Mesenchymal stem cell (in vitro differentiated cells and primary cell): ENCODE data around the gene GLB1L3.

Experiments
- DNase-seq: peaks from one replicate; pipeline ENCODE4 v3.0.0-alpha.2; 2013
- H2AFZ ChIP-seq: one replicate; pipeline ENCODE4 v1.6.1; 2013; ENCODE audit warnings: low read depth, mild to moderate bottlenecking, control low read depth, inconsistent platforms, low read length, moderate library complexity
- H2AK5ac ChIP-seq: 2 replicates; pipeline ENCODE4 v1.6.1; 2013; ENCODE audit warnings: low read length, moderate library complexity, mild to moderate bottlenecking, inconsistent platforms; ENCODE audit not compliant: severe bottlenecking
- H2BK120ac ChIP-seq: one replicate; pipeline ENCODE4 v1.6.1; 2013; ENCODE audit warnings: low read depth, mild to moderate bottlenecking, inconsistent platforms, low read length, moderate library complexity
- H2BK12ac ChIP-seq, 2 experiments: one replicate each; pipeline ENCODE4 v1.6.1; 2013; ENCODE audit warnings: inconsistent platforms in 2 of 2, low read length in 2 of 2, mild to moderate bottlenecking in 2 of 2, moderate library complexity in 2 of 2, control low read depth in 1 of 2
- H2BK15ac ChIP-seq: one replicate; pipeline ENCODE4 v1.6.1; 2013; ENCODE audit warnings: mild to moderate bottlenecking, low read depth, inconsistent platforms; ENCODE audit not compliant: poor library complexity, severe bottlenecking
- H2BK5ac ChIP-seq: 2 replicates; pipeline ENCODE4 v1.6.1; 2013; ENCODE audit warnings: low read depth, mild to moderate bottlenecking, low read length, control low read depth, inconsistent platforms; ENCODE audit not compliant: poor library complexity, severe bottlenecking
- H3K14ac ChIP-seq, 2 experiments: one replicate each; pipeline ENCODE4 v1.6.1; 2013; ENCODE audit warnings: inconsistent platforms in 2 of 2, low read length in 2 of 2, control low read depth in 1 of 2, mild to moderate bottlenecking in 1 of 2, moderate library complexity in 1 of 2
- H3K18ac ChIP-seq, 2 experiments: one replicate each; pipeline ENCODE4 v1.6.1; 2013; ENCODE audit warnings: inconsistent platforms in 2 of 2, low read length in 2 of 2, control low read depth in 1 of 2, low read depth in 1 of 2, mild to moderate bottlenecking in 1 of 2
- H3K23ac ChIP-seq, 2 experiments: one replicate each; pipeline ENCODE4 v1.6.1; 2013; ENCODE audit warnings: inconsistent platforms in 2 of 2, low read length in 2 of 2, mild to moderate bottlenecking in 2 of 2, moderate library complexity in 2 of 2, control low read depth in 1 of 2
- H3K27ac ChIP-seq: 2 replicates; pipeline ENCODE4 v1.5.1; 2013; ENCODE audit warnings: mild to moderate bottlenecking, moderate library complexity, low read length, control low read depth, inconsistent platforms; ENCODE audit not compliant: poor library complexity, severe bottlenecking
- H3K27me3 ChIP-seq, 2 experiments: 2 replicates each; pipeline versions ENCODE4 v1.6.1 to v1.7.0; 2013; ENCODE audit warnings: low read length in 2 of 2, mild to moderate bottlenecking in 2 of 2, moderate library complexity in 2 of 2, control low read depth in 1 of 2, inconsistent platforms in 1 of 2; ENCODE audit not compliant: control insufficient read depth in 1 of 2, insufficient read depth in 1 of 2
- H3K36me3 ChIP-seq, 2 experiments: 2 replicates each; pipeline versions ENCODE4 v1.6.1 to v1.7.0; 2013; ENCODE audit warnings: low read length in 2 of 2, control low read depth in 1 of 2, inconsistent platforms in 1 of 2, low read depth in 1 of 2, mild to moderate bottlenecking in 1 of 2; ENCODE audit not compliant: insufficient read depth in 2 of 2, control insufficient read depth in 1 of 2
- H3K4ac ChIP-seq, 2 experiments: one replicate each; pipeline ENCODE4 v1.6.1; 2013; ENCODE audit warnings: inconsistent platforms in 2 of 2, low read length in 2 of 2, mild to moderate bottlenecking in 2 of 2, moderate library complexity in 2 of 2, control low read depth in 1 of 2, low read depth in 1 of 2
- H3K4me1 ChIP-seq: 2 replicates; pipeline ENCODE4 v1.6.1; 2013; ENCODE audit warnings: low read depth, low read length, control low read depth; ENCODE audit not compliant: control insufficient read depth, insufficient read depth
- H3K4me2 ChIP-seq: 2 replicates; pipeline ENCODE4 v1.6.1; 2013; ENCODE audit warnings: low read length, mild to moderate bottlenecking, inconsistent platforms; ENCODE audit not compliant: poor library complexity, severe bottlenecking
- H3K4me3 ChIP-seq, 2 experiments: 2 replicates each; pipeline versions ENCODE4 v1.5.1 to v1.7.0; 2013; ENCODE audit warnings: low read length in 2 of 2, mild to moderate bottlenecking in 2 of 2, control low read depth in 1 of 2, low read depth in 1 of 2; ENCODE audit not compliant: insufficient read depth in 1 of 2
- H3K79me1 ChIP-seq: replicated peaks from 2 replicates; pipeline ENCODE4 v1.6.1; 2013; ENCODE audit warnings: mild to moderate bottlenecking, control low read depth, low read length, inconsistent platforms; ENCODE audit not compliant: poor library complexity, severe bottlenecking
- H3K9ac ChIP-seq: 2 replicates; pipeline ENCODE4 v1.7.0; 2013; ENCODE audit warnings: mild to moderate bottlenecking, low read length, moderate library complexity
- H3K9me3 ChIP-seq: 2 replicates; pipeline ENCODE4 v1.7.0; 2013; ENCODE audit warnings: mild to moderate bottlenecking, low read length; ENCODE audit not compliant: control insufficient read depth
- H4K8ac ChIP-seq: one replicate; pipeline ENCODE4 v1.6.1; 2013; ENCODE audit warnings: inconsistent platforms, mild to moderate bottlenecking, low read length, moderate library complexity
- H4K91ac ChIP-seq: one replicate; pipeline ENCODE4 v1.6.1; 2013; ENCODE audit warnings: mild to moderate bottlenecking, low read length, inconsistent platforms
- WGBS: methylation state at CpG from one replicate; pipeline ENCODE4 v1.1.7; 2013; ENCODE audit warnings: mixed read lengths; 5-methylcytosine and 5-hydroxymethylcytosine counted together

The GLB1L3 gene

GRCh38 chr11:134340354-134340964 is 64.3 kb downstream of the GLB1L3 start:
- H2AK5ac ChIP-seq = no peak overlapping the region
- no peak overlapping the region for H2BK15ac ChIP-seq
- peaks cover 0 to 8% of the 10 kb centered on the region in 2 experiments for H3K27me3 ChIP-seq
- no peak overlapping the region for H3K4ac ChIP-seq
- H2BK5ac ChIP-seq = no peak overlapping the region
- no peaks in the 10 kb centered on the region for H3K36me3 ChIP-seq
- H3K4me3 ChIP-seq = no peak overlapping the region
- no peaks in the 10 kb centered on the region for H3K9me3 ChIP-seq
- no peak overlapping the region for H3K27ac ChIP-seq
- no peaks in the 10 kb centered on the region for H3K79me1 ChIP-seq
- H3K4me1 ChIP-seq = no peaks in the 10 kb centered on the region
- H2BK120ac ChIP-seq = no peak overlapping the region
- H2AFZ ChIP-seq = no peak overlapping the region
- no peak overlapping the region for H3K23ac ChIP-seq
- WGBS = 94% methylated on average over 10 of the region's 11 CpGs
- no peak overlapping the region for H3K4me2 ChIP-seq
- H3K9ac ChIP-seq = no peak overlapping the region
- no peak overlapping the region for H3K18ac ChIP-seq
- H3K14ac ChIP-seq = no peak overlapping the region
- no peak overlapping the region for H4K91ac ChIP-seq
- DNase-seq = no peak
- H2BK12ac ChIP-seq = no peak overlapping the region
- no peak overlapping the region for H4K8ac ChIP-seq

- no peak overlapping the region for H3K18ac ChIP-seq
- no peak overlapping the region for H3K4me2 ChIP-seq
- H2BK12ac ChIP-seq = no peak overlapping the region
- H3K4me1 ChIP-seq = no peaks in the 10 kb centered on the region
- H3K9me3 ChIP-seq = no peaks in the 10 kb centered on the region
- H2AFZ ChIP-seq = no peak overlapping the region
- no peak overlapping the region for H3K4ac ChIP-seq
- WGBS = 86% methylated on average over 51 of the region's 68 CpGs
- H3K79me1 ChIP-seq = no peaks in the 10 kb centered on the region
- no peak overlapping the region for H2BK15ac ChIP-seq
- H4K8ac ChIP-seq = no peak overlapping the region
- H3K9ac ChIP-seq = no peak overlapping the region
- H2AK5ac ChIP-seq = no peak overlapping the region
- H3K27ac ChIP-seq = no peak overlapping the region
- H3K23ac ChIP-seq = no peak overlapping the region
- no peak overlapping the region for H2BK120ac ChIP-seq
- H3K4me3 ChIP-seq = no peak overlapping the region
- no peak overlapping the region for H3K14ac ChIP-seq
- H3K27me3 ChIP-seq = peaks cover 0 to 9% of the 10 kb centered on the region in 2 experiments
- H3K36me3 ChIP-seq = no peaks in the 10 kb centered on the region
- no peak overlapping the region for H2BK5ac ChIP-seq
- DNase-seq = no peak
- no peak overlapping the region for H4K91ac ChIP-seq
Measured at GRCh38 chr11:134341805-134342571, 65.8 kb downstream of the GLB1L3 start.

DNA sequence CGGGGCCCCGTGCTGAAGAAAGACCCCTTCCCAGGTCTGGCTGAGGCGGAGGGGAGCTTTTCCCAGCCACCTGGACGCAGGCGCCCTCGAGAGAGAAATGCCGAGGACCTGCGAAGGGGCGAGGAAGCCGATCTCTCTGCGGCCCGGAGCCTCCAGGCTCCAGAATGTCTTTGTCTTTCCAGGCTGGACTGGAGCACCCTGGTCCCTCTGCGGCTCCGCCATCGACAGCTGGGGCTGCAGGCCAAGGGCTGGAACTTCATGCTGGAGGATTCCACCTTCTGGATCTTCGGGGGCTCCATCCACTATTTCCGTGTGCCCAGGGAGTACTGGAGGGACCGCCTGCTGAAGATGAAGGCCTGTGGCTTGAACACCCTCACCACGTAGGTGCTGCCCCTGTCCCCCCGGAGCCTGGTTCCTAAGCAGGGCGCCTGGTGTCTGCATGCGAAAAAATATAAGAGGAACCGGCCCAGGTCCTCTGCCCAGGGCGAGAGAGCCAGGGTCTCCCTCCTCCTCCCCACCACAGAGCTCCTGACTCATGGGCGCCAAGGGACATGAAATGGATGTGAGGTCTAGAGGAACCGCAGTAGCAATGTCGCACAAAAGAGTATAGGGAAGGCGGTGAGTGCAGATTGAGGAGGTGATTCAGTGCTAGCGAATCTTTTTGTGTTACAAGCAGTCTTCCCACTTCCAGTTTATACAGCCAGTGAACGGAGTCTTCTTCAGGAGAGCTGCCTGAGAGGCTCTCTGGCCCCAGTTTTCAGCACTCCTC is 66.6 kb downstream of the GLB1L3 start:
- H3K23ac ChIP-seq = no peak overlapping the region

DNA sequence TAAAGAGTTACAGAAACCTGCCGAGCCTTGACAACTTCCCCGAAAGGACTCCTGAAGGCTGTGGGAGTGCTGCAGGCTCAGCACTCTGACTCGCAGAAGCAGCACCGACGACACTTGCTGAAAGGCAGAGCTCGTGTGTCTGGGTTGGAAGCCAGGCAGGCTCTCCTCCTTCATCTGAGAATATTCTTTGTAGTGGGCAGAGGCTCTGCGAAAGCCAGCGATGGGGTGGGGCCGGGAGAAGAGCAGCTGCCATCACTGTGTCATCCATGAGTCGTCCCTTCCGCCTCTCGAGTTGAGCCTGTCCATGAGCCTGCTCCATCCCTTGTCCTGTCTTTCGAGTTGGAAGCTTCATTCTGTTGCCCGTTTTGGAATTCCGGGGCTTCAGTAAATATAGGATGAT is 67.5 kb downstream of the GLB1L3 start:
- Histone ChIP-seq H3K4me3 (no peak overlapping the region), H3K23ac (no peak overlapping the region), H3K14ac (no peak overlapping the region), H4K91ac (no peak overlapping the region), H3K79me1 (no peaks in the 10 kb centered on the region), H2AK5ac (no peak overlapping the region), H3K27me3 (peaks cover 0 to 12% of the 10 kb centered on the region in 2 experiments), H2AFZ (no peak overlapping the region), H2BK120ac (no peak overlapping the region), H2BK12ac (no peak overlapping the region), H4K8ac (no peak overlapping the region), H3K4ac (no peak overlapping the region), H3K27ac (no peak overlapping the region), H2BK5ac (no peak overlapping the region), H3K36me3 (no peaks in the 10 kb centered on the region), H3K4me1 (no peaks in the 10 kb centered on the region), H2BK15ac (no peak overlapping the region), H3K4me2 (no peak overlapping the region), H3K9me3 (no peaks in the 10 kb centered on the region), H3K9ac (no peak overlapping the region), H3K18ac (no peak overlapping the region)
- 77% methylated on average over 15 of the region's 15 CpGs for WGBS
- no peak for DNase-seq

More for the DNA sequence above, 66.6 kb downstream of the GLB1L3 start:
- Histone ChIP-seq H3K9ac (no peak overlapping the region), H2BK120ac (no peak overlapping the region), H3K4me1 (no peaks in the 10 kb centered on the region), H3K36me3 (no peaks in the 10 kb centered on the region), H3K79me1 (no peaks in the 10 kb centered on the region), H3K4me3 (no peak overlapping the region), H2BK12ac (no peak overlapping the region), H3K18ac (no peak overlapping the region), H4K91ac (no peak overlapping the region), H2BK5ac (no peak overlapping the region), H3K14ac (no peak overlapping the region), H3K27ac (no peak overlapping the region), H4K8ac (no peak overlapping the region), H3K27me3 (peaks cover 0 to 12% of the 10 kb centered on the region in 2 experiments), H3K4ac (no peak overlapping the region), H3K9me3 (no peaks in the 10 kb centered on the region), H2BK15ac (no peak overlapping the region), H2AK5ac (no peak overlapping the region), H3K4me2 (no peak overlapping the region), H2AFZ (no peak overlapping the region)
- DNase-seq = no peak
- 78% methylated on average over 26 of the region's 30 CpGs for WGBS
